WTC11 (cell line): Measurements from ENCODE around the gene NAV2. TPM values are rescaled to one million over a fixed set of nuclear protein-coding genes. Genes with fewer than 3 reads are reported as not detected.
"Not testable (repeated sequence)": the region's sequence is repeated elsewhere in the genome, so short reads cannot be mapped to it uniquely, and the experiment has no call there.

Experiments used
- ATAC-seq: fragments of 200-7000 bp; cut with Tn5 transposase; 2 replicates; pipeline ENCODE4 v1.10.0; 2021; ENCODE audit warnings: mild to moderate bottlenecking, moderate library complexity
- CTCF ChIA-PET: fragments of 300-600 bp; sonication (Branson Sonifier 250); formaldehyde crosslinking; loops from one replicate; lab custom pipeline; 2021; ENCODE audit warnings: antibody characterized with exemption; lab: Charles Lee
- POLR2A ChIA-PET: fragments of 350-600 bp; sonication (Branson Sonifier 250); formaldehyde crosslinking; loops from one replicate; lab custom pipeline; 2021; ENCODE audit warnings: antibody characterized with exemption; lab: Charles Lee
- DNase-seq: peaks from one replicate; pipeline ENCODE4 v3.0.0; 2021; ENCODE audit warnings: low spot score
- H3K27ac Mint-ChIP-seq: 2 replicates; pipeline ENCODE4 v1.8.0; 2021; ENCODE audit warnings: mixed read lengths
- H3K27me3 Mint-ChIP-seq: 2 replicates; pipeline ENCODE4 v1.8.0; 2021; ENCODE audit warnings: low read depth, mild to moderate bottlenecking, moderate library complexity, mixed read lengths
- H3K36me3 Mint-ChIP-seq: 2 replicates; pipeline ENCODE4 v1.8.0; 2021; ENCODE audit warnings: mixed read lengths
- H3K4me1 Mint-ChIP-seq: 2 replicates; pipeline ENCODE4 v1.8.0; 2022; ENCODE audit warnings: mixed read lengths
- H3K4me3 Mint-ChIP-seq: 2 replicates; pipeline ENCODE4 v1.8.0; 2021; ENCODE audit warnings: mild to moderate bottlenecking, moderate library complexity, mixed read lengths
- H3K9me3 Mint-ChIP-seq: 2 replicates; pipeline ENCODE4 v1.8.0; 2021; ENCODE audit warnings: mixed read lengths
- AR ChIP-seq: fragments of 250-450 bp; sonication (Bioruptor Pico); IDR thresholded peaks from 2 replicates; pipeline ENCODE4 v1.9.0; 2021; ENCODE audit warnings: mild to moderate bottlenecking
- CDX4 ChIP-seq: fragments of 250-450 bp; sonication (Bioruptor Pico); IDR thresholded peaks from 2 replicates; pipeline ENCODE4 v1.9.0; 2021; ENCODE audit warnings: moderate library complexity, mild to moderate bottlenecking, inconsistent platforms, borderline replicate concordance
- EMX1 ChIP-seq: fragments of 250-450 bp; sonication (Bioruptor Pico); IDR thresholded peaks from 2 replicates; pipeline ENCODE4 v1.8.0; 2021; ENCODE audit warnings: mild to moderate bottlenecking
- JUN ChIP-seq: sonication (generic); formaldehyde crosslinking; IDR thresholded peaks from 2 replicates; pipeline ENCODE4 v1.8.0; 2023; ENCODE audit warnings: mild to moderate bottlenecking, missing genetic modification reagents
- MXD4 ChIP-seq: fragments of 250-450 bp; sonication (Bioruptor Pico); IDR thresholded peaks from 2 replicates; pipeline ENCODE4 v1.8.0; 2021; ENCODE audit warnings: mild to moderate bottlenecking, moderate library complexity, borderline replicate concordance
- NFATC4 ChIP-seq: fragments of 250-450 bp; sonication (Bioruptor Pico); IDR thresholded peaks from 2 replicates; pipeline ENCODE4 v1.9.0; 2021; ENCODE audit warnings: mild to moderate bottlenecking
- NFYB ChIP-seq: sonication (generic); formaldehyde crosslinking; conservative IDR thresholded peaks from 2 replicates; pipeline ENCODE4 v1.8.0; 2022; ENCODE audit warnings: low read depth, missing genetic modification reagents
- SOX15 ChIP-seq: fragments of 250-450 bp; sonication (Bioruptor Pico); IDR thresholded peaks from 2 replicates; pipeline ENCODE4 v1.9.0; 2021; ENCODE audit warnings: mild to moderate bottlenecking
- ZMAT4 ChIP-seq: fragments of 250-450 bp; sonication (Bioruptor Pico); IDR thresholded peaks from 2 replicates; pipeline ENCODE4 v1.9.0; 2021; ENCODE audit warnings: mild to moderate bottlenecking
- ZNF121 ChIP-seq: sonication (generic); formaldehyde crosslinking; IDR thresholded peaks from 2 replicates; pipeline ENCODE4 v1.8.0; 2023; ENCODE audit warnings: missing genetic modification reagents
- ZNF416 ChIP-seq: fragments of 250-450 bp; sonication (Bioruptor Pico); IDR thresholded peaks from 2 replicates; pipeline ENCODE4 v1.9.0; 2021; ENCODE audit warnings: mild to moderate bottlenecking, inconsistent platforms
- ZNF423 ChIP-seq: fragments of 250-450 bp; sonication (Bioruptor Pico); IDR thresholded peaks from 2 replicates; pipeline ENCODE4 v2.1.2; 2022; ENCODE audit warnings: mild to moderate bottlenecking, moderate library complexity
- ZNF425 ChIP-seq: fragments of 250-450 bp; sonication (Bioruptor Pico); conservative IDR thresholded peaks from 2 replicates; pipeline ENCODE4 v1.9.0; 2021; ENCODE audit warnings: mild to moderate bottlenecking
- total RNA-seq: library from RNA; stranded (reverse); gene quantifications from 3 replicates; pipeline ENCODE4 v1.2.3, GENCODE V29; 2021
- TF ChIP-seq, protein P1 (sequence below): sonication (generic); formaldehyde crosslinking; IDR thresholded peaks from 2 replicates; pipeline ENCODE4 v1.8.1; 2023; ENCODE audit warnings: mild to moderate bottlenecking, missing genetic modification reagents
- TF ChIP-seq, protein P2 (sequence below): sonication (generic); formaldehyde crosslinking; conservative IDR thresholded peaks from 2 replicates; pipeline ENCODE4 v1.8.1; 2022; ENCODE audit warnings: mild to moderate bottlenecking, missing genetic modification reagents
- TF ChIP-seq, protein P3 (sequence below): fragments of 250-450 bp; sonication (Bioruptor Pico); IDR thresholded peaks from 2 replicates; pipeline ENCODE4 v1.8.0; 2021; ENCODE audit warnings: mild to moderate bottlenecking
- TF ChIP-seq, protein P4 (sequence below): sonication (generic); formaldehyde crosslinking; IDR thresholded peaks from 2 replicates; pipeline ENCODE4 v1.8.0; 2022; ENCODE audit warnings: missing genetic modification reagents
- TF ChIP-seq, protein P5 (sequence below): sonication (generic); formaldehyde crosslinking; IDR thresholded peaks from 2 replicates; pipeline ENCODE4 v1.8.1; 2023; ENCODE audit warnings: mild to moderate bottlenecking, moderate library complexity, missing genetic modification reagents

NAV2 gene
- total RNA-seq, 1 experiment from 2014 or later, result 42.8 TPM

GRCh38 chr11:19924716-19925115 lies 212.1 kb downstream of the NAV2 start (continued):
- TF ChIP-seq, protein P1, sequence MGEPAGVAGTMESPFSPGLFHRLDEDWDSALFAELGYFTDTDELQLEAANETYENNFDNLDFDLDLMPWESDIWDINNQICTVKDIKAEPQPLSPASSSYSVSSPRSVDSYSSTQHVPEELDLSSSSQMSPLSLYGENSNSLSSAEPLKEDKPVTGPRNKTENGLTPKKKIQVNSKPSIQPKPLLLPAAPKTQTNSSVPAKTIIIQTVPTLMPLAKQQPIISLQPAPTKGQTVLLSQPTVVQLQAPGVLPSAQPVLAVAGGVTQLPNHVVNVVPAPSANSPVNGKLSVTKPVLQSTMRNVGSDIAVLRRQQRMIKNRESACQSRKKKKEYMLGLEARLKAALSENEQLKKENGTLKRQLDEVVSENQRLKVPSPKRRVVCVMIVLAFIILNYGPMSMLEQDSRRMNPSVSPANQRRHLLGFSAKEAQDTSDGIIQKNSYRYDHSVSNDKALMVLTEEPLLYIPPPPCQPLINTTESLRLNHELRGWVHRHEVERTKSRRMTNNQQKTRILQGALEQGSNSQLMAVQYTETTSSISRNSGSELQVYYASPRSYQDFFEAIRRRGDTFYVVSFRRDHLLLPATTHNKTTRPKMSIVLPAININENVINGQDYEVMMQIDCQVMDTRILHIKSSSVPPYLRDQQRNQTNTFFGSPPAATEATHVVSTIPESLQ, result no peak
- TF ChIP-seq SOX15, result no peak
- no peak for TF ChIP-seq MXD4 (CRISPR knock-in tag)
- TF ChIP-seq, protein P2, sequence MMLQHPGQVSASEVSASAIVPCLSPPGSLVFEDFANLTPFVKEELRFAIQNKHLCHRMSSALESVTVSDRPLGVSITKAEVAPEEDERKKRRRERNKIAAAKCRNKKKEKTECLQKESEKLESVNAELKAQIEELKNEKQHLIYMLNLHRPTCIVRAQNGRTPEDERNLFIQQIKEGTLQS, result no peak
- TF ChIP-seq, protein P3, sequence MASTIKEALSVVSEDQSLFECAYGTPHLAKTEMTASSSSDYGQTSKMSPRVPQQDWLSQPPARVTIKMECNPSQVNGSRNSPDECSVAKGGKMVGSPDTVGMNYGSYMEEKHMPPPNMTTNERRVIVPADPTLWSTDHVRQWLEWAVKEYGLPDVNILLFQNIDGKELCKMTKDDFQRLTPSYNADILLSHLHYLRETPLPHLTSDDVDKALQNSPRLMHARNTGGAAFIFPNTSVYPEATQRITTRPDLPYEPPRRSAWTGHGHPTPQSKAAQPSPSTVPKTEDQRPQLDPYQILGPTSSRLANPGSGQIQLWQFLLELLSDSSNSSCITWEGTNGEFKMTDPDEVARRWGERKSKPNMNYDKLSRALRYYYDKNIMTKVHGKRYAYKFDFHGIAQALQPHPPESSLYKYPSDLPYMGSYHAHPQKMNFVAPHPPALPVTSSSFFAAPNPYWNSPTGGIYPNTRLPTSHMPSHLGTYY (CRISPR knock-in tag), result no peak
- TF ChIP-seq, protein P4, sequence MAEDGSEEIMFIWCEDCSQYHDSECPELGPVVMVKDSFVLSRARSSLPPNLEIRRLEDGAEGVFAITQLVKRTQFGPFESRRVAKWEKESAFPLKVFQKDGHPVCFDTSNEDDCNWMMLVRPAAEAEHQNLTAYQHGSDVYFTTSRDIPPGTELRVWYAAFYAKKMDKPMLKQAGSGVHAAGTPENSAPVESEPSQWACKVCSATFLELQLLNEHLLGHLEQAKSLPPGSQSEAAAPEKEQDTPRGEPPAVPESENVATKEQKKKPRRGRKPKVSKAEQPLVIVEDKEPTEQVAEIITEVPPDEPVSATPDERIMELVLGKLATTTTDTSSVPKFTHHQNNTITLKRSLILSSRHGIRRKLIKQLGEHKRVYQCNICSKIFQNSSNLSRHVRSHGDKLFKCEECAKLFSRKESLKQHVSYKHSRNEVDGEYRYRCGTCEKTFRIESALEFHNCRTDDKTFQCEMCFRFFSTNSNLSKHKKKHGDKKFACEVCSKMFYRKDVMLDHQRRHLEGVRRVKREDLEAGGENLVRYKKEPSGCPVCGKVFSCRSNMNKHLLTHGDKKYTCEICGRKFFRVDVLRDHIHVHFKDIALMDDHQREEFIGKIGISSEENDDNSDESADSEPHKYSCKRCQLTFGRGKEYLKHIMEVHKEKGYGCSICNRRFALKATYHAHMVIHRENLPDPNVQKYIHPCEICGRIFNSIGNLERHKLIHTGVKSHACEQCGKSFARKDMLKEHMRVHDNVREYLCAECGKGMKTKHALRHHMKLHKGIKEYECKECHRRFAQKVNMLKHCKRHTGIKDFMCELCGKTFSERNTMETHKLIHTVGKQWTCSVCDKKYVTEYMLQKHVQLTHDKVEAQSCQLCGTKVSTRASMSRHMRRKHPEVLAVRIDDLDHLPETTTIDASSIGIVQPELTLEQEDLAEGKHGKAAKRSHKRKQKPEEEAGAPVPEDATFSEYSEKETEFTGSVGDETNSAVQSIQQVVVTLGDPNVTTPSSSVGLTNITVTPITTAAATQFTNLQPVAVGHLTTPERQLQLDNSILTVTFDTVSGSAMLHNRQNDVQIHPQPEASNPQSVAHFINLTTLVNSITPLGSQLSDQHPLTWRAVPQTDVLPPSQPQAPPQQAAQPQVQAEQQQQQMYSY (CRISPR knock-in tag), result no peak
- TF ChIP-seq, protein P5, sequence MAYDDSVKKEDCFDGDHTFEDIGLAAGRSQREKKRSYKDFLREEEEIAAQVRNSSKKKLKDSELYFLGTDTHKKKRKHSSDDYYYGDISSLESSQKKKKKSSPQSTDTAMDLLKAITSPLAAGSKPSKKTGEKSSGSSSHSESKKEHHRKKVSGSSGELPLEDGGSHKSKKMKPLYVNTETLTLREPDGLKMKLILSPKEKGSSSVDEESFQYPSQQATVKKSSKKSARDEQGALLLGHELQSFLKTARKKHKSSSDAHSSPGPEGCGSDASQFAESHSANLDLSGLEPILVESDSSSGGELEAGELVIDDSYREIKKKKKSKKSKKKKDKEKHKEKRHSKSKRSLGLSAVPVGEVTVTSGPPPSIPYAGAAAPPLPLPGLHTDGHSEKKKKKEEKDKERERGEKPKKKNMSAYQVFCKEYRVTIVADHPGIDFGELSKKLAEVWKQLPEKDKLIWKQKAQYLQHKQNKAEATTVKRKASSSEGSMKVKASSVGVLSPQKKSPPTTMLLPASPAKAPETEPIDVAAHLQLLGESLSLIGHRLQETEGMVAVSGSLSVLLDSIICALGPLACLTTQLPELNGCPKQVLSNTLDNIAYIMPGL, result no peak
- TF ChIP-seq NFATC4, result no peak
- no peak for TF ChIP-seq ZNF423 (CRISPR knock-in tag)
- no peak for TF ChIP-seq ZNF121 (CRISPR knock-in tag)
- no peak for TF ChIP-seq AR (CRISPR knock-in tag)

DNA sequence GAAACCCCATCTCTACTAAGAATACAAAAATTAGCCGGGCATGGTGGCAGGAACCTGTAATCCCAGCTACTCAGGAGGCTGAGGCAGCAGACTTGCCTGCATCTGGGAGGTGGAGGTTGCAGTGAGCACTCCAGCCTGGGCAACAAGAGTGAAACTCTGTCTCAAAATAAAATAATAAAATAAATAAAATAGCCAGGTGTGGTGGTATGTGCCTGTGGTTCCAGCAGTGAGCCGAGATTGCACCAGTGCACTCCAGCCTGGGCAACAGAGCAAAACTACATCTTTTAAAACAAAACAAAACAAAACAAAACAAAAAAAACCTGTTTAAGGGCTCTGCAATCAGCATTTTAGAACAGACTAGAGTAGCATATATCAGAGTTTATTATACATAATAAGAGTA lies 214.8 kb downstream of the NAV2 start:
- H3K9me3 Mint-ChIP-seq, H3K4me3 Mint-ChIP-seq, DNase-seq, H3K27me3 Mint-ChIP-seq, ATAC-seq, H3K4me1 Mint-ChIP-seq, POLR2A ChIA-PET, H3K36me3 Mint-ChIP-seq, H3K27ac Mint-ChIP-seq: not testable (repeated sequence)
- CTCF ChIA-PET, result interaction anchor here (1.0 kb wide), 1 partner anchor 201 kb away, joined by 3 read pairs; no protein-coding TSS in a partner anchor

DNA sequence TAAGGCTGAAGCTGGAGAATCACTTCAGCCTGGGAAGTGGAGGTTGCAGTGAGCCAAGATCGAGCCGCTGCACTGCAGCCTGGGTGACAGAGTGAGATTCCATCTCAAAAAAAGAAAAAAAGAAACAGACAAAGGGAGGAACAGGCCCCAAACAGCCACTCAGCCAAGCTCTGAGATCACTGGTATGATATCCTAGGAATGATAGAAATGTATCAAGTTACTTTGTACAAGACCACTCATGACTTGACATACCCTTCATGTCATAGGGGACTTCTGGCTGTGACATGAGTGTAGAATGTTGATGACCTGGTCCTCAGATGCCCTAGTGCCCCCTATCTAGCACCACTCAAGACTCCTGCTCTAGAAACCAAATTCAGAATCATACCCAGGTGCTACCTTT lies 216.5 kb downstream of the NAV2 start:
- Mint-ChIP-seq H3K36me3 (peaks cover 6% of the 10 kb centered on the region), H3K4me3 (no peak overlapping the region), H3K4me1 (peaks cover 2% of the 10 kb centered on the region; the same call in 1 of the 2 replicates), H3K9me3 (no peaks in the 10 kb centered on the region), H3K27ac (no peak overlapping the region), H3K27me3 (no peaks in the 10 kb centered on the region)
- TF ChIP-seq JUN (CRISPR knock-in tag) (no peak), ZNF425 (CRISPR knock-in tag) (no peak), ZMAT4 (CRISPR knock-in tag) (no peak), ZNF416 (CRISPR knock-in tag) (no peak), EMX1 (CRISPR knock-in tag) (no peak), NFYB (CRISPR knock-in tag) (no peak), CDX4 (no peak)
- ChIA-PET CTCF (interaction anchor here (1.3 to 1.4 kb wide), 2 partner anchors 10 to 199 kb away, joined by 3 to 6 read pairs; no protein-coding TSS in a partner anchor), POLR2A (no interaction called here)
- no peak for ATAC-seq
- no peak for DNase-seq
